Activated gamma-delta T cell treated with Interleukin-2 at 50 U/mL for 16 hours (primary cell): ENCODE results near the gene TMEM18.
A peak's percentile ranks its signal among the peaks of the same experiment; 100 is the strongest.
"Not testable (repeated sequence)": the region's sequence is repeated elsewhere in the genome, so short reads cannot be mapped to it uniquely, and the experiment has no call there.

Source experiments
- DNase-seq: peaks from one replicate; pipeline ENCODE4 v3.0.0-alpha.2; 2020

Gene TMEM18

GRCh38 chr2:677056-677958 lies at the start of gene TMEM18:
TMEM18 (minus strand) TSS chr2:677406; CDS start chr2:677345, 61 bp downstream.
- DNase-seq = peak; percentile 86

GRCh38 chr2:726169-726568 lies 49.0 kb upstream of the TMEM18 start:
- DNase-seq = no peak

- no peak for DNase-seq
These were observed 48.3 kb upstream of the TMEM18 start for GRCh38 chr2:725468-725867.

- no peak for DNase-seq
These were observed 46.6 kb upstream of the TMEM18 start for GRCh38 chr2:723761-724160.

GRCh38 chr2:720842-721241 lies 43.6 kb upstream of the TMEM18 start:
- no peak for DNase-seq

- DNase-seq = no peak
These were observed 42.5 kb upstream of the TMEM18 start for GRCh38 chr2:719734-720133.

GRCh38 chr2:719191-719590 lies 42.0 kb upstream of the TMEM18 start:
- no peak for DNase-seq

- no peak for DNase-seq
These were observed 40.5 kb upstream of the TMEM18 start for GRCh38 chr2:717661-718060.

- DNase-seq = no peak
These were observed 38.8 kb upstream of the TMEM18 start for GRCh38 chr2:715854-716560.

GRCh38 chr2:715038-715437 lies 37.8 kb upstream of the TMEM18 start:
- no peak for DNase-seq

- DNase-seq = no peak
These were observed 37.0 kb upstream of the TMEM18 start for GRCh38 chr2:714005-714741.

GRCh38 chr2:710867-711665 lies 33.9 kb upstream of the TMEM18 start:
- DNase-seq = no peak

- no peak for DNase-seq
These were observed 32.0 kb upstream of the TMEM18 start for GRCh38 chr2:709138-709765.

GRCh38 chr2:708667-709066 lies 31.5 kb upstream of the TMEM18 start:
- DNase-seq = no peak

- DNase-seq = no peak
These were observed 28.8 kb upstream of the TMEM18 start for GRCh38 chr2:705971-706511.

GRCh38 chr2:702765-703164 lies 25.6 kb upstream of the TMEM18 start:
- DNase-seq = not testable (repeated sequence)

- no peak for DNase-seq
These were observed 19.9 kb upstream of the TMEM18 start for GRCh38 chr2:696999-697627.

GRCh38 chr2:696463-696862 lies 19.3 kb upstream of the TMEM18 start:
- DNase-seq = no peak

GRCh38 chr2:694906-695510 lies 17.8 kb upstream of the TMEM18 start:
- no peak for DNase-seq

GRCh38 chr2:694174-694573 lies 17.0 kb upstream of the TMEM18 start:
- no peak for DNase-seq

GRCh38 chr2:693606-694005 lies 16.4 kb upstream of the TMEM18 start:
- no peak for DNase-seq
